HG03439 (cell line): ENCODE results near the gene CRLF2.
"Not testable (repeated sequence)": the region's sequence is repeated elsewhere in the genome, so short reads cannot be mapped to it uniquely, and the experiment has no call there.

Source experiments
- ATAC-seq: cut with Tn5 transposase; IDR thresholded peaks from one replicate; pipeline ENCODE4 v1.9.1; 2021; ENCODE audit warnings: mild to moderate bottlenecking, moderate library complexity; ENCODE audit not compliant: unreplicated experiment

The CRLF2 gene

DNA sequence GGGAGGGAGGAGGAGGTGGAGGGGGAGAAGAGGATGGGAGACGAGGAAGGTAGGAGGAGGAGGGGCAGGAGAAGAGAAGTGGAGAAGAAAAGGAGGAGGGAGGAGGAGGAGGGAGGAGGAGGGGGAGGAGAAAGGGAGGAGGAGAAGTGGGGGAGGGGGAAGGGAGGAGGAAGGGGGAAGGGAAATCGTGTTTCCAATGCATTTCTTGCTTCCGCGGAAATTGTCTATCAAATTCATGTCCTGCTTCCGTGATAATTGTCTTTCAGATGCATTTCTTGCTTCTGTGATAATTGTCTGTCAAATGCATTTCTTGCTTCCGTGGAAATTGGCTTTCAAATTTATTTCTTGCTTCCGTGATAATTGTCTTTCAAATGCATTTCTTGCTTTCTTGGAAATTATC is 43.3 kb downstream of the CRLF2 start:
- no peak for ATAC-seq

DNA sequence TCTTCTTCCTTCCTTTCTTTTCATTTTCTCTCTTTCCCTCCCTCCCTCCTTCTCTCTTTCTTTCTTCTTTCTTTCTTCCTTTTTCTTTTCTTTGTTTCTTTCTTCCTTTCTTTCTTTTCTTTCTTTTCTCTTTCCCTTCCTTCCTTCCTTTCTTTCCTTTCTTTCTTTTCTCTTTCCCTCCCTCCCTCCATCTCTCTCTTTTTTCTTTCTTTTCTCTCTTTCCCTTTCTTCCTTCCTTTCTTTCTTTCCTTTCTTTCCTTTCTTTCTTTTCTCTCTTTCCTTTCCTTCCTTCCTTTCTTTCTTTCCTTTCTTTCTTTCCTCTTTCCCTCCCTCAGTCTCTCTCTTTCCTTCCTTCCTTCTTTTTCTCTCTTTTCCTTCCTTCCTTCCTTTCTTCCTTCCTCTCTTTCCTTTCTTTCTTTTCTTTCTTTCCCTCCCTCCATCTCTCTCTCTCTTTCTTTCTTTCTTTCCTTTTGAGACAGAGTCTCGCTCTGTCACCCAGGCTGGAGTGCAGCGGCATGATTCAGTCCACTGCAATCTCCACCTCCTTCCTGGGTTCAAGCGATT is 44.4 kb downstream of the CRLF2 start:
- no peak for ATAC-seq

DNA sequence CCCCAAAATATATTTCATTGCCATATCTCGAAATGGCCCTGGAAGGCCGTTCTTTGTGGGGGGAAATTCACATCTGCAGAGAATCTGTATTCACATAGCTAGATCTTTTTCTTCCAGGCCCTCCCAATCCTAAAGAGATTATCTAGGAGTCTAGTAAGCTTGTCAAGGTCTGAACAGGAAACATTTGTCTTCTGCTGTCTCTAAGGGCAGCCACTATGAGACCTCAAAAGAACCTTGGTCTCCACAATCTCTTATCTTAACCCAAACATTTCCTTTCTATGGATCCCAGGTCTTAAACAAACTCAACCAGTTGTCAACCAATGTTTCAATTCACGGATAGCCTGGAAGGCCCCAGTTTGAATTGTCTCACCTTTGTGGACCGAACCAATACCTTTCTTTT is 45.0 kb downstream of the CRLF2 start:
- ATAC-seq, result no peak

DNA sequence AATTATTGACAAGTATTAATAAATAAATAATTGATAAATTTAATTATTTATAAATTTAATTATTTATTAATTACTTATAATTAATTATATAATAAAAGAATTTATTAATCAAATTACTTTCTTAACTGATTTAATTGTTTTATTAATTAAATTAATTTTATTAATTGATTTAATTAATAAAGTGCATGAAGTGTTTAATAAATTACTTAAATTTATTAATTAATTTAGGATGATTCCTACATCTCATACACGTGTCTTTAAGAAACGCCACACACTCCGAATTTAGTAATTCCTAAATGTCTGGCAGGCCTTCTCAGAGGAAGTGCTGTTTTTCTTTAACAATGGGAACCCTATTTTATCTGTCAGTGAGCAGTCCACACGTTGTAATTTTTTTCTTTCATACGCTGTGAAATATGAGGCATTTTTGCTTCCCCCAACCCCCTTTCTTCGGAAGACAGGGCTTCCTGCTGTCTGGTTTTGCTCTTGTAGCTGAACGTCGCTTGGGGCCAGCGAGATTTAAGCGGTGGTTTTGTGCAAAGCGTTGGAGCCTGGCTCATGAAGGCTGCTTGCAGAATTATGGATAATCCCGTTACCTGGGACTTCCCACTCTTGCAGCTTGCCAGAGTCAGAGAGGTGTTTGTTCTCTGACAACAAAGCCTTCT is 46.8 kb downstream of the CRLF2 start:
- no peak for ATAC-seq

DNA sequence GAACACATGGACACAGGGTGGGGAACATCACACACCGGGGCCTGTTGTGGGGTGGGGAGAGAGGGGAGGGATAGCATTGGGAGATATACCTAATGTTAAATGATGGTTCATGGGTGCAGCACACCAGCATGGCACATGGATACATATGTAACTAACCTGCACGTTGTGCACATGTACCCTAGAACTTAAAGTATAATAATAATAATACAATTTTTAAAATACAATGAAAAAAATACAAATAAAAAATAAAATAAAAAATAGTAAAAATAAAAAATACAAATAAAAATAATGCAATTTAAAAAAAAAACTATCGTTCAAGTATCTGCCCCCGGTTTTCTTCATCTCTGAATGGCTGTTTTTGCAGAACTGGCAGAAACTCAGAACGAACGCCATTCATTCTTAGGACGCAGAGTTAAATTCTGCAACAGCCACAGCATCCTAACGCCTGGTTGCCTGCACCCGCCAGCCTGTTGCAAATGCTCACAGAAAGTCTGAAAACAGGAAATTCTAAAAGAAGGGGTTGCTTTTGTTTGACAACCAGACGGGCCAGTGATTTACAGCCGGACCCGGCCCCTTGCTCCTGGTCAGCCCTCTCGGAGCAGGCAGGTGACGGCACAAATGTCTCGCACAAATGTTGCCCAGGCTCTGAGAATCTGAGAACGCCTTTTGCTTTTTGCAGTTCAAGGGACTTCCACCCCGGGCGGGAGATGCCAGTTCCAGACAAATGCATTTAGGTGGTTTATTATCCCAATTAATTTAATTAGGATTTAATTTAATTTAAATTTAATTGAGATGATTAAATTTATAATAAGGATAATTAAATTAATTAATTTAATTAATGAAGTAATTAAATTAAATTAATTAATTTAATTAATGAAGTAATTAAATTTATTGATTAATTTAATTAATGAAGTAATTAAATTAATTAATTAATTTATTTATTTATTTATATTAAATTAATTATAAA is 47.8 kb downstream of the CRLF2 start:
- no peak for ATAC-seq

DNA sequence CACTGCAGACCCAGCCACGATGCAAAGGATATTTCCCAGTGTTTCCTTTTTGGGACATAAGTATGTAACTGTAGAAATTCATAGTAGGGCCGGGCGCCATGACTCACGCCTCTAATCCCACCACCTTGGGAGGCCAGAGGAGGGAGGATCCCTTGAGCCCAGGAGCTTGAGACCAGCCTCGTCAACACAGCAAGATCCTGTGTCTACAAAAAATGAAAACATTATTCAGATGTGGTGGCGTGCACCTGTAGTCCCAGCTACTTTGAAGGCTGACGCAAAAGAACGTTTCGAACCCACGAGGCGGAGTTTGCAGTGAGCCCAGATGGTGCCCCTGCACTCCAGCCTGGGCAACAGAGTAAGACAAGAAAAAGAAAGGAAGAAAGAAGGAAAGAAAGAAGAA is 49.2 kb downstream of the CRLF2 start:
- ATAC-seq, result no peak

DNA sequence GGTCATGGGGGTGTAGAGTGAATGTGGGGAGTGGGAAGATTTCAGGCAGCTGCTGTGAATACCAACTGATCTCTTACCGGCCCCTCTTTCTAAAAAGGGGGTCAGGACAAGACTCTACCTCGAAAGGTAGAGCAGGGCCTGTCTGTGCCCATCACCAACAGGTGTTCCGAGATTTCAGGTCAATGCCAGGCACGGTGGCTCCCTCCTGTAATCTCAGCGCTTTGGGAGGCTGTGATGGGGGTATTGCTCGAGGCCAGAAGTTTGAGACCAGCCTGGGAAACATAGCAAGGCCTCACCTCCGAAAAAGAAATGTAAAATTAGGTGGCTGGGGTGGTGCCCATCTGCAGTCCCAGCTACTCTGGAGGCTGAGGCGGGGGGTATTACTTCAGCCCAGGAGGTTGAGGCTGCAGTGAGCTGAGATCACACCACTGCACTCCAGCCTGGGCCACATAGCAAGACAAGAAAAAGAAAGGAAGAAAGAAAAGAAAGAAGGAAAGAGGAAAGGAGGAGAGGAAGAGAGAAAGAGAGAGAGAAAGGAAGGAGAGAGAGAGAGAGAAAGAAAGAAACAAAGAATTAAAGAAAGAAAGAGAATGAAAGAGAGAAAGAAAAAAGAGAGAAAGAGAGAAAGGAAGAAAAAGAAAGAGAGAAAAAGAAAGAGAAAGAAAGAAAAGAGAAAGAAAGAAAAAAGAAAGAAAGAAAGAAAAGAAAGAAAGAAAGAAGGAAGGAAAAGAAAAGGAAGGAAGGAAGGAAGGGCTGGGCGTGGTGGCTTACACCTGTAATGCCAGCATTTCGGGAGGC is 50.1 kb downstream of the CRLF2 start:
- ATAC-seq, result no peak

DNA sequence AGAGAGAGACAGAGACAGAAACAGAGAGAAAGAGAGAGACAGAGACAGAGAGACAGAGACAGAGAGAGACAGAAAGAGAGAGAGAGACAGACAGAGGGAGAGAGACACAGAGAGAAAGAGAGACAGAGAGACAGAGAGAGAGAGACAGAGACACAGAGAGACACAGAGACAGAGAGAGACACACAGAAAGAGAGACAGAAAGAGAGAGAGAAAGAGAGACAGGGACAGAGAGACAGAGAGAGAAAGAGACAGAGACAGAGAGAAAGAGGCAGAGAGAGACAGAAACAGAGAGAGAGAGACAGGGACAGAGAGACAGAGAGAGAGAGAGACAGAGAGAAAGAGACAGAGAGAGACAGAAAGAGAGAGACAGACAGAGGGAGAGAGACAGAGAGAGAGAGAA is 52.9 kb downstream of the CRLF2 start:
- no peak for ATAC-seq

DNA sequence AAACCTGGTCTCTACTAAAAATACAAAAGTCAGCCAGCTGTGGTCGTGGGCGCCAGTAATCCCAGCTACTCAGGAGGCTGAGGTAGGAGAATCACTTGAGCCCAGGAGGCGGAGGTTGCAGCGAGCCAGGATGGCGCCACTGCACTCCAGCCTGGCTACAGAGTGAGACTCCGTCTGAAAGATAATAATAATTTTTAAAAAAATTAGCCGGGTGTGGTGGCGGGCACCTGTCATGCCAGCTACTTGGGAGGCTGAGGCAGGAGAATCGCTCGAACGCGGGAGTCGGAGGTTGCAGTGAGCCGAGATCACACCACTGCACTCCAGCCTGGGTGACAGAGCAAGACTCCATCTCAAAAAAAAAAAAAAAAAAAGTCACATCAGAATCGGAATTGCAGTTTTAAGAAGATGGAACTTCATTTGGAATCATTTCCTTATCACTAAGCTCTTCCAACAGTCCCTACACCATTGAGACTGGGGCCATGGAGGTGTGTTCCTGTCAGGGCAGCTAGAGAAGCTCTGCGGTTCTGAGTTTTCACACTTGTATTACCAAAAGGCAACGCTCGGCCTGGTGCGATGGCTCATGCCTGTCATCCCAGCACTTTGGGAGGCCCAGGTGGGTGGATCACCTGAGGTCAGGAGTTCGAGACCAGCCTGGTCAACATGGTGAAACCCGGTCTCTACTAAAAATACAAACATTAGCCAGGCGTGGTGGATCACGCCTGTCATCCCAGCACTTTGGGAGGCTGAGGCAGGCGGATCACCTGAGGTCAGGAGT is 55.6 kb downstream of the CRLF2 start:
- not testable (repeated sequence) for ATAC-seq

DNA sequence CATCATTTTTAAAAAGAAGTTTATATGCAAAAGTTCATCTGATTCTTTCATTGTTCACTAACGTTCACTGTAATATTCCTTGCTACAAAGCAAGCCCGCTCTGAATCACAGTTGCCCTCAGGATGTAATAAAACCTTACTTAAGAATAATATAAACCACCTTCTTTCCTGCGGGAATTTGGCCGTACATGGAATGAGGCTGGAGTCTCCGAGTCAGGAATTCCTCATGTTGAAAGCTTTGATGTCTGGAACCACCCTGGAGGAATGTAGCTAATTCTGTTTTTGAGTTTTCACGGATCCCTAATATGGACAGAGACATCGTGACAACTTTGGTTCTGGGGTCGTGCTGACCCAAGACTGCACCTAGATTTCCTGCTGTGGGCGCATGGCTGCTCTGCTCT is 58.5 kb downstream of the CRLF2 start:
- no peak for ATAC-seq

DNA sequence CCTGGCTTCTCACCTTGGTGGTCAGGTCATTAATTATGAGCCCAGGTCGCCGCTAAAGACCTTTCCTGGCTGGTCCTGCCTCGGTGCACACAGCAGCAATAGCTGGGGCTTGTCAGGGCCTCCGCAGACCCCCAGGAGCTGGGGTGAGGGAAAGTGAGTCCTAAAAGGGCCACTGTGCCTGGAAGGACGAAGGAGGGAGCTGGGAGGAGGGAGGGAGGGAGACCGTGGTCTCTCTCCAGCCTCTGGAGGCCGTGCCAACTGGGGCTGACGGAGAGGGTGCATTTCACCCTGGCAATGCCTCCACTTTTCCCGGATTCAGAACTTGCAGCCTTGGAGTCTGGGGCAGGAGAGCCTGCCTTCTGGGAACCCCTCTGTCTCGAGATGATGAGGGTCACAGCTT is 60.4 kb downstream of the CRLF2 start:
- no peak for ATAC-seq

DNA sequence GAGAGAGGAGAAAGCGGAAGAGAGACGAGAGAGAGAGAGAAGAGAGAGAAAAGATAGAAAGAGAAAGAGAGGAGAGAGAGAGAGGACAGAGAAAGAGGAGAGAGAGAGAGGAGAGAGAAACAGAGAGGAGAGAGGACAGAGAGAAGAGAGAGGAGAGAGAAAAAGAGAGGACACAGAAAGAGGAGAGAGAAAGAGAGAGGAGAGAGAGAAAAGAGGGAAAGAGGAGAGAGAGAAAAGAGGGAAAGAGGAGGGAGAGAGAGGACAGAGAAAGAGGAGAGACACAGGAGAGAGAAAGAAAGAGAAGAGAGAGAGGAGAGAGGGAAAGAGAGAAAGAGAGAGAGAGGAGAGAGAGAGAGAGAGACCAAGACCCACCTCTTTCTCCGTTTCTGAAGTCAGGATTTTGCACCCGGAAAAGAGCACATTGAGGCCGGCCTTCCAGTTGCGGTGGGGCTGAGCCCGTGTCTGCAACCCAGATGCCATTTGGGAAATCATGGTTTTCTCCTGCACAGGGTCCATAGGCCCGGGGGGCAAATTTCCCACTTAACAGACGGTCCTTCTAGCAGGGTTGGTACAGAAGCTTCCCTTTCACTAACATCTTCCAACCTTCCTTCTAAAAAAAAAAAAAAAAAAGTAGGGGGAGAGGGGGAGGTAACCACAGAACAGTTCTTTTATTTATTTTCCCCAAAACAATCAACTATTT is 60.9 kb downstream of the CRLF2 start:
- no peak for ATAC-seq

DNA sequence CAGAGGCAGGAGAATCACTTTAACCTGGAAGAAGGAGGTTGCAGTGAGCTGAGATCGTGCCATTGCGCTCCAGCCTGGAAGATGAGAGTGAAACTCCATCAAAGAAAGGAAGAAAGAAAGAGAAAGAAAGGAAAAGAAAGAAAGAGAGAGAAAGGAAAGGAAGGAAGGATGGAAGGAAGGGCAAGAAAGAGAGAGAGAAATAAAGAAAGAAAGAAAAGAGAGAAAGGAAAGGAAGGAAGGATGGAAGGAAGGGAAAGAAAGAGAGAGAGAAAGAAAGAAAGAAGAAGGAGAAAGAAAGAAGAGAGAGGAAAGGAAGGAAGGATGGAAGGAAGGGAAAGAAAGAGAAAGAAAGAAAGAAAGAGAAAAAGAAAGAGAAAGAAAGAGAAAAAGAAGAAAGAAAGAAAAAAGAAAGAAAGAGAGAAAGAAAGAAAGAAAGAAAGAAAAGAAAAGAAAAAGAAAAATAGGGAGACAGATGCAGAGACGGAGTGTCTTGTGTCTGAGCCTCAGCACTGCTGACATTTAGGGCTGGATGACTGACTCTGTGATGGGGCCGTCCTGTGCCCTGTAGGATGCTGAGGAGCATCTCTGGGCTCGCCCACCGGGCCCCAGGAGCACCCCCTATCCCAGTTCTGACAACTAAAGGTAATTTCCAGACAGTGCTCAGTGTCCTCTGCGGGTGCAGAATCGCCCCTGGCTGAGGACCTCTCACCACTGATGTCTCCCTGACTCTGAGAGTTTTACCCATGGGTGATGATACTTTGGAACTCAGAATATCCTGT is 61.7 kb downstream of the CRLF2 start:
- no peak for ATAC-seq

DNA sequence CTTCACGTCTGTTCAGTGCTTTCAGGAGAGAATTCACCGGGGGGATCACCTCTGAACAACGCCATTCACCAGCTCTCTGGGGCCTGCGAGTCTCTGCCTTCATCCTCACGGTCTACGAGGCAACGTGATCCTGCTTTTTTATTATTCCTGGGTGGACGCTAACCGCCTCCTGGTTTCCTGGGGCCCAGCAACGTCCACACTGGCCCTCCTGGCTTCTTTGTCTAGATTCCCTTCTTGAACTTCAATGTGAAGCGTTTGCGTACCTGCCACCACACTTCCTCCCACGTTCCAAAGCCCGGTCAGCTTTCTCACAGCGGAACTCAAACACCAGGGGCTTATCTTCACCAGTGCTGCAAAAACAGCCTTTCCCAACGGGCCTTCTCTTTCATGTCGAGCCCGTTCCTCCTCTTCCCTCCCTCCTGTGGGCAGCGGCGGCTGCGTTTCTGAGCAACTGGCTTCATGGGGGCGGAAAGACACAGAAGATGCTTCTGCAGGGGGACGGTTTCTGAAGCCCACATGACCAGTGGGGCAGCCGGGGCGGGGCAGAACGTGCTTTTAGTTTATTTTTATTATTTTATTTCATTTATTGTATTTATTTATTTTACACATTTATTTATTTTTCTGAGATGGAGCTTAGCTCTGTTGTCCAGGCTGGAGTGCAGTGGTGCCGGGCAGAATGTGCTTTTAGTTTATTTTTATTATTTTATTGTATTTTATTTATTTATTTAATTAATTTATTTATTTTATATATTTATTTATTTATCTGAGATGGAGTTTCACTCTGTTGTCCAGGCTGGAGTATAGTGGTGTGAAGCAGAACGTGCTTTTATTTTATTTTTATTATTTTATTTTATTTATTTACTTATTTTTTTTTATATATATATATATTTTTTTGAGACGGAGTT is 64.6 kb downstream of the CRLF2 start:
- ATAC-seq, result no peak

DNA sequence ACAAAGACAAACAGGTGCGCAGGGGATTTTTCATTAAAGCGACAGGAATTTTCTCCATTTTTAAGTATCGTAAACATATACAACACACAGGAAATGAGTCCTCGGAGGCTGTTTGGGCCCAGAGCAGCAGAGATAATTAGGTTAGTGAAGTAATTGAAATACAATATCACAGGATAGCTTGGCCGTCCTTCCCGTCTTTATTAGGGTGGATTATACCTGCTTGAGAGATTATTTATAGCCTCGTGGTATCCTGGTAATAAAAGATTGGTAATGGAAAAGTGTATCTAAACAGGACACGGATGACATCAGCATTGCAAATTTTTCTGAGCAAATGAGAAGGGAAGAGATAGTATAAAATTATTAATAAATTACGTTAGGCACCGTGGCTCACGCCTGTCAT is 68.2 kb downstream of the CRLF2 start:
- no peak for ATAC-seq
